Motor neuron (in vitro differentiated cells): ENCODE data around the gene FKBP10. TPM values are rescaled to one million over a fixed set of nuclear protein-coding genes. Genes with fewer than 3 reads are reported as not detected.
"Not testable (repeated sequence)": the region's sequence is repeated elsewhere in the genome, so short reads cannot be mapped to it uniquely, and the experiment has no call there.

ENCODE experiments used
- ATAC-seq, 8 experiments: fragments of 200-7000 bp; cut with Tn5 transposase; replicated peaks in 6 of 8; 2 replicates each; pipeline ENCODE4 v1.8.0; 2021; ENCODE audit warnings: mild to moderate bottlenecking in 8 of 8, moderate library complexity in 8 of 8
- H3K27ac ChIP-seq, 2 donors: fragments of 250-450 bp; sonication (Bioruptor Pico); 2 replicates each; pipeline ENCODE4 v1.9.0; 2021; ENCODE audit warnings: antibody characterized with exemption in 2 of 2, mild to moderate bottlenecking in 2 of 2, moderate library complexity in 1 of 2
- H3K4me1 ChIP-seq, 2 donors: fragments of 250-450 bp; sonication (Bioruptor Pico); replicated peaks in 1 of 2; 2 replicates each; pipeline ENCODE4 v1.6.1; 2021; ENCODE audit warnings: antibody characterized with exemption in 2 of 2, mild to moderate bottlenecking in 2 of 2, moderate library complexity in 1 of 2
- H3K4me3 ChIP-seq, 5 donors: fragments of 250-450 bp; sonication (Bioruptor Pico); 2 replicates each; pipeline ENCODE4 v1.9.0; 2021; ENCODE audit warnings: antibody characterized with exemption in 5 of 5, mild to moderate bottlenecking in 5 of 5, moderate library complexity in 4 of 5
- WGBS, 10 experiments: fragments of 450-650 bp; shearing (Covaris generic); methylation state at CpG; one replicate each; pipeline ENCODE4 v1.0.0; 2022; 5-methylcytosine and 5-hydroxymethylcytosine counted together
- in situ Hi-C, 9 experiments: fragments of 400-800 bp; cut with MboI; loops; one replicate each; pipeline ENCODE4 v1.15.0; 2021; ENCODE audit warnings: low sequenced_read_pairs in 9 of 9, low pct_unique_long_range_greater_than_20kb in 2 of 9; ENCODE audit not compliant: unreplicated experiment in 9 of 9
- total RNA-seq, 8 experiments: library from RNA; unstranded; fragments of 300-600 nt; gene quantifications; 2 replicates each; pipeline versions ENCODE4 v1.2.3 to v1.2.4, GENCODE V29; 2022

Gene FKBP10
- total RNA-seq, 8 experiments from 2014 or later, result 42.7 to 330 (median 97.6) TPM

- in situ Hi-C loops, result loop anchor here in 1 of 9 experiments (25.0 kb wide), 1 partner anchor 102 kb away; the partner anchor contains the start of gene HAP1
- 80 to 100% (median 93%) methylated on average over 1 to 2 of the region's 2 CpGs; no CpG with 5 or more reads in 3 of the 10 experiments for WGBS, 10 experiments
- H3K27ac ChIP-seq, H3K4me3 ChIP-seq, ATAC-seq, H3K4me1 ChIP-seq: not testable (repeated sequence)
Observed at GRCh38 chr17:41839448-41839847, 26.6 kb downstream of the FKBP10 start.

DNA sequence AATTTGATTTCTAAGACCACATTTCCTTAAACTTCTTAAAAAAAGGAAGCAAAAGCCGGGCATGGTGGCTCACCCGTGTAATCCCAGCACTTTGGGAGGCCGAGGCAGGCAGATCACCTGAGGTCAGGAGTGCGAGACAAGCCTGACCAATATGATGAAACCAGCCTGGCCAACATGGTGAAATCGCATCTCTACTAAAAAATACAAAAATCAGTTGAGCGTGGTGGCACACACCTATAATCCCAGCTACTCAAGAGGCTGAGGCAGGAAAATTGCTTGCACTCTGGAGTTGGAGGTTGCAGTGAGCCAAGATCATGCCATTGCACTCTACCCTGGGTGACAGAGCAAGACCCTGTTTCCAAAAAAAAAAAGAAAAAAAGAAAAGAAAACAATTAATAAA is 28.0 kb downstream of the FKBP10 start:
- H3K4me3 ChIP-seq, ATAC-seq, H3K27ac ChIP-seq, H3K4me1 ChIP-seq: not testable (repeated sequence)
- in situ Hi-C loops, result loop anchor here in 1 of 9 experiments (25.0 kb wide), 1 partner anchor 103 kb away; the partner anchor contains the start of gene HAP1
- 86 to 100% (median 96%) methylated on average over 1 to 6 of the region's 6 CpGs; no CpG with 5 or more reads in 2 of the 10 experiments for WGBS, 10 experiments

DNA sequence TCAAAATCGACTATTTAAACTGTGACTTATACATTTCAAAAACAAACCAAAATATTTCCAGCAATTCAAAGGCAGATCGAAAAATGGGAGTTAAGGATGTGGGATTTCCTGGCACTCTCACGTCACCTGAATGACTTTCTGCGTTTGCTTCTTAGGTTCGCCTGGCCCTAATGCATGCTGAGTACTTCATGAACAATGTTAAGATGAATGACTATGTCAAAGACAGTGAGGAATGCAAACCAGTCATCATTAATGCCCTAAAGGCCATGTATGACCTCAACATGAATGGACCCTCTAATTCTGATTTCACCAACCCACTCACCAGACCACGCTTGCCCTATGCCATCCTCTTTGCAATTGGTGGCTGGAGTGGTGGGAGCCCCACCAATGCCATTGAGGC is 32.2 kb downstream of the FKBP10 start:
- WGBS, 10 experiments, result 60 to 100% (median 91%) methylated on average over 1 to 6 of the region's 6 CpGs; no CpG with 5 or more reads in 2 of the 10 experiments
- ATAC-seq, result no peak
- in situ Hi-C loops, result loop anchor here in 1 of 9 experiments (25.0 kb wide), 1 partner anchor 108 kb away; the partner anchor contains the start of gene HAP1

DNA sequence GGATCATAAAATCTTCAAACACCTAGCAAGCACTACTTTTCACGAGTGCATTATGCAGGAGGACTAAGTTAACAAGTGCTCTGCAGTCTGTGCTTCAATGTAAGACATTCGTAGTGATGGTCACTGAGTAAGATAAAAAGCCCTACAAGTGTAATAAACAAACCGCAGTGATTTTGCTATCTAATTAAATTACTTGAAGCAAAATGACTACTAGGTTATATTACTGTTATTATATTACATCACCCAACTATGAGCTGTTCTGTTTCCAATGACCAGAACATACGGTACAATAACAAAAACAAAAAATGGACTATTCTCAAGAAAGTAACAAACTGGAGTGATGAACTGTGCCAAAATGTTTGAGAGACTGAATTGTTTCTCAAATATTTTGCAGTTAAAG is 36.0 kb downstream of the FKBP10 start:
- in situ Hi-C loops, result loop anchor here in 1 of 9 experiments (25.0 kb wide), 1 partner anchor 111 kb away; the partner anchor contains the start of gene HAP1
- H3K27ac ChIP-seq, result no peak overlapping the region
- WGBS, 10 experiments, result 75 to 100% (median 93%) methylated on average over 1 to 4 of the region's 4 CpGs; no CpG with 5 or more reads in 1 of the 10 experiments
- H3K4me3 ChIP-seq, result no peak overlapping the region
- H3K4me1 ChIP-seq, result peaks cover 0 to 9% of the 10 kb centered on the region in 2 donors
- ATAC-seq, result no peak

More for the DNA sequence above, 32.2 kb downstream of the FKBP10 start:
- Histone ChIP-seq H3K4me1 (no peaks in the 10 kb centered on the region), H3K4me3 (no peak overlapping the region), H3K27ac (no peak overlapping the region)

- H3K27ac ChIP-seq, result no peak overlapping the region
- H3K4me1 ChIP-seq, result peaks cover 0 to 9% of the 10 kb centered on the region in 2 donors
- 65 to 100% (median 81%) methylated on average over 2 to 4 of the region's 4 CpGs; no CpG with 5 or more reads in 1 of the 10 experiments for WGBS, 10 experiments
- in situ Hi-C loops, result loop anchor here in 1 of 9 experiments (25.0 kb wide), 1 partner anchor 112 kb away; the partner anchor contains the start of gene HAP1
- ATAC-seq, result no peak
- no peak overlapping the region for H3K4me3 ChIP-seq
Observed at GRCh38 chr17:41849251-41849990, 36.6 kb downstream of the FKBP10 start.

GRCh38 chr17:41851382-41851781 is 38.6 kb downstream of the FKBP10 start:
- in situ Hi-C loops, ATAC-seq, H3K27ac ChIP-seq, H3K4me3 ChIP-seq, H3K4me1 ChIP-seq: not testable (repeated sequence)
- 70 to 100% (median 93%) methylated on average over 1 to 8 of the region's 14 CpGs; no CpG with 5 or more reads in 3 of the 10 experiments for WGBS, 10 experiments

- Histone ChIP-seq H3K27ac (no peak overlapping the region), H3K4me3 (no peak overlapping the region), H3K4me1 (peaks cover 26 to 33% of the 10 kb centered on the region in 2 donors)
- ATAC-seq, result no peak
- in situ Hi-C loops, result no loop called here
- WGBS, 10 experiments, result 73 to 100% (median 94%) methylated on average over 1 to 2 of the region's 3 CpGs; no CpG with 5 or more reads in 2 of the 10 experiments
Observed at GRCh38 chr17:41860254-41860931, 47.6 kb downstream of the FKBP10 start.

DNA sequence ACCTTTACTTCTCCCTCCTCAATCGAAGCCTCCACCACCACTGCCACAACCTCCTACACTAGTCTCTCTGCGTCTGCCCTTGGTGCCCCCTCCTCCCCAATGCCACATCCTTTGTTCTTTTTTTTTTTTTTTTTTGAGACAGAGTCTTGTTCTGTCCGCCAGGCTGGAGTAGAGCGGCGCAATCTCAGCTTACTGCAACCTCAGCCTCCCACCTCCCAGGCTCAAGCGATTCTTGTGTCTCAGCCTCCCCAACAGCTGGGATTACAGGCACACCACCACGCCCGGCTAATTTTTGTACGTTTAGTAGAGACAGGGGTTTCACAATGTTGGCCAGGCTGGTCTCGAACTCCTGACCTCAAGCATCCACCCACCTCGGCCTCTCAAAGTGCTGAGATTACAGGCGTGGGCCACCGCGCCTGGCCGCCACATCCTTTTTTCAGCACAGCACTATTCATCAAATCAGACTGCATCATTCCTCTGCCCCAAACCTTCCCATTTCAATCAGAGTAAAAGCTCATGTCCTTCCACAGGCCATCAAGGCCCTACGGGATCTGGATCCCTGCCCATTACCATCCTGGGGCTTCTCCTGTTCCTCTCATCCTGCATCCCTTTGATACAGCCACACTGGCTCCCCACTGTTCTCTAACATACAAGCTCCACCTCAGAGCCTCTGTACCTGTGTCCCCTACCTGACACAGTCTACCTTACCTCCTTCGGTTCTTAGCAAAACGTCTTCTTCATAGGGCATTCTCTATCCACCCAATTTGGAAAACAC is 50.5 kb downstream of the FKBP10 start:
- peaks cover 28 to 35% of the 10 kb centered on the region in 2 donors for H3K4me1 ChIP-seq
- ATAC-seq, result no peak
- in situ Hi-C loops, result no loop called here
- peak overlapping the region in 1 of 2 donors; percentile 93 for H3K27ac ChIP-seq
- WGBS, 10 experiments, result 30 to 86% (median 65%) methylated on average over 2 to 10 of the region's 18 CpGs
- peak overlapping the region; percentile 80 to 92 (median 83) for H3K4me3 ChIP-seq

DNA sequence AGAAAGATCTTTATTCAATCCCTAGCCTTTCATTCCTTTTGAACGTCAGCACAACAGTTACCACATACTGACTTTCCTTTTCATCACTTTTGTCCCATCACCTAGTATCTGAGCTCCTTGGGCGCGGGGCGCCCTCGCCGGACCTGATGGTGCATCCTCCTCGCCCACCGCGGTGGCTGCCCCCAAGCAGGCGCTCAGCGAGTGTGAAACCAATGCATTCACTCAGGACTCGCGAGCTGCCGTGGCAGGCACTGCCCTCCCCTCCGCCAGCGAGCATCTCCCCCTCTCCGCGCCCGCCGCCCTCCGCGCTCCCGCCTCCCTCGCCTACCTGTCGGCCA is 51.7 kb downstream of the FKBP10 start:
- in situ Hi-C loops, result no loop called here
- ATAC-seq, result peak in 5 of 8 experiments; percentile 57 to 64 (median 58)
- Histone ChIP-seq H3K4me1 (peaks cover 27 to 34% of the 10 kb centered on the region in 2 donors), H3K4me3 (peak overlapping the region; percentile 80 to 92 (median 83)), H3K27ac (peak overlapping the region; percentile 93 to 94)
- 0 to 2% (median 0%) methylated on average over 1 to 11 of the region's 25 CpGs; no CpG with 5 or more reads in 4 of the 10 experiments for WGBS, 10 experiments

GRCh38 chr17:41864836-41865595 is 52.2 kb downstream of the FKBP10 start, which contains the start of gene KLHL11:
KLHL11 (minus strand) TSS chr17:41865423; CDS start chr17:41865370, 53 bp downstream.
- H3K27ac ChIP-seq, result peak within 1 kb of the TSS; percentile 93 to 94
- 0 to 2% (median 1%) methylated on average over 5 to 25 of the region's 90 CpGs; no CpG with 5 or more reads in 6 of the 10 experiments for WGBS, 10 experiments
- peak within 1 kb of the TSS; percentile 80 to 92 (median 83) for H3K4me3 ChIP-seq
- in situ Hi-C loops, result no loop called here
- peak; percentile 85 to 92 (median 90) for ATAC-seq
- peaks cover 25 to 29% of the 10 kb centered on the region in 2 donors for H3K4me1 ChIP-seq

GRCh38 chr17:41865596-41865893 is 52.7 kb downstream of the FKBP10 start:
- Histone ChIP-seq H3K4me3 (peak overlapping the region; percentile 80 to 92 (median 83)), H3K27ac (peak overlapping the region; percentile 72 to 73), H3K4me1 (peaks cover 23 to 26% of the 10 kb centered on the region in 2 donors)
- 0 to 62% (median 6%) methylated on average over 2 to 7 of the region's 10 CpGs; no CpG with 5 or more reads in 1 of the 10 experiments for WGBS, 10 experiments
- in situ Hi-C loops, result no loop called here
- ATAC-seq, result no peak

DNA sequence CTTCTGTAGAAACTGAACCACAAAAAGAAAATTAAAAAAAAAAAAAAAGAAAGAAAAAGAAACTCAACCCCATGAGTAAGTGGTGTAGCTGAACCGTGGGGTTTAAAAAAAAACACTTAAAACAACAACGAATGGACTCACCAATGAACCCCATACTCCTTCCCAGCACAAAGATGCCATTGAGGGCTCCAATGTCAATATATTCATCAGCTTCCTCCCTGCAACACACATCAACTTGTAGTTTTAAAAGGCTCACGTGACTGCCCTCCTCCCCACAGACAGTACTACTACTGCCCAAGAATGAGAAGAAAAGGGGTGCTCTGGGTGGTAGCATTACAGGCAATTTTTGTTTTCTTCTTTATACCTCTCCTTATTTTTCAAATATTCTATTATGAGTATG is 55.8 kb downstream of the FKBP10 start:
- WGBS, 10 experiments, result 41 to 96% (median 75%) methylated on average over 2 to 3 of the region's 3 CpGs
- Histone ChIP-seq H3K4me1 (peaks cover 2 to 4% of the 10 kb centered on the region in 2 donors), H3K4me3 (no peak overlapping the region), H3K27ac (no peak overlapping the region)
- in situ Hi-C loops, result no loop called here
- no peak for ATAC-seq
